HG02870 (cell line): ENCODE measurements around the gene P4HA1.
"Not testable (repeated sequence)": the region's sequence is repeated elsewhere in the genome, so short reads cannot be mapped to it uniquely, and the experiment has no call there.

ENCODE experiments used
- ATAC-seq: cut with Tn5 transposase; IDR thresholded peaks from one replicate; pipeline ENCODE4 v1.9.1; 2021; ENCODE audit warnings: mild to moderate bottlenecking, moderate library complexity; ENCODE audit not compliant: unreplicated experiment

Gene P4HA1

GRCh38 chr10:73043766-73044377 is 52.8 kb downstream of the P4HA1 start:
- no peak for ATAC-seq

GRCh38 chr10:73043319-73043718 is 53.3 kb downstream of the P4HA1 start:
- no peak for ATAC-seq

- no peak for ATAC-seq
Observed at GRCh38 chr10:73042130-73042529, 54.5 kb downstream of the P4HA1 start.

GRCh38 chr10:73039635-73040034 is 57.0 kb downstream of the P4HA1 start:
- ATAC-seq: no peak

GRCh38 chr10:73036285-73036684 is 60.4 kb downstream of the P4HA1 start:
- not testable (repeated sequence) for ATAC-seq

GRCh38 chr10:73032536-73032935 is 64.1 kb downstream of the P4HA1 start:
- ATAC-seq: no peak

- ATAC-seq: not testable (repeated sequence)
Observed at GRCh38 chr10:73026623-73027022, 70.0 kb downstream of the P4HA1 start.

- ATAC-seq: not testable (repeated sequence)
Observed at GRCh38 chr10:73023455-73024070, 73.1 kb downstream of the P4HA1 start.

- not testable (repeated sequence) for ATAC-seq
Observed at GRCh38 chr10:73022961-73023360, 73.7 kb downstream of the P4HA1 start.

GRCh38 chr10:73021538-73022164 is 75.0 kb downstream of the P4HA1 start:
- not testable (repeated sequence) for ATAC-seq

- no peak for ATAC-seq
Observed at GRCh38 chr10:73021050-73021449, 75.6 kb downstream of the P4HA1 start.

- ATAC-seq: no peak
Observed at GRCh38 chr10:73019100-73019499, 77.6 kb downstream of the P4HA1 start.

GRCh38 chr10:73018632-73019031 is 78.0 kb downstream of the P4HA1 start:
- no peak for ATAC-seq

- ATAC-seq: no peak
Observed at GRCh38 chr10:73017955-73018480, 78.6 kb downstream of the P4HA1 start.

GRCh38 chr10:73015779-73016178 is 80.9 kb downstream of the P4HA1 start:
- no peak for ATAC-seq

GRCh38 chr10:73003822-73004221 is 92.8 kb downstream of the P4HA1 start:
- ATAC-seq: no peak

- ATAC-seq: no peak
Observed at GRCh38 chr10:73000973-73001372, 95.7 kb downstream of the P4HA1 start.

GRCh38 chr10:72997099-72997498 is 99.6 kb downstream of the P4HA1 start:
- ATAC-seq: no peak

- not testable (repeated sequence) for ATAC-seq
Observed at GRCh38 chr10:72995459-72995858, 101.2 kb downstream of the P4HA1 start.

- ATAC-seq: not testable (repeated sequence)
Observed at GRCh38 chr10:72989771-72990170, 106.9 kb downstream of the P4HA1 start.

- not testable (repeated sequence) for ATAC-seq
Observed at GRCh38 chr10:72984618-72985017, 112.0 kb downstream of the P4HA1 start.
